ENCODE measurements around the gene TDRD12. TPM values are rescaled to one million over a fixed set of nuclear protein-coding genes. Genes with fewer than 3 reads are reported as not detected.

Gene TDRD12
- total RNA-seq, 3 donors from 2014 or later (not counting 1 experiment from before 2014, with no cell fraction given), result 0.13 to 0.45 TPM; not detected in 1

DNA sequence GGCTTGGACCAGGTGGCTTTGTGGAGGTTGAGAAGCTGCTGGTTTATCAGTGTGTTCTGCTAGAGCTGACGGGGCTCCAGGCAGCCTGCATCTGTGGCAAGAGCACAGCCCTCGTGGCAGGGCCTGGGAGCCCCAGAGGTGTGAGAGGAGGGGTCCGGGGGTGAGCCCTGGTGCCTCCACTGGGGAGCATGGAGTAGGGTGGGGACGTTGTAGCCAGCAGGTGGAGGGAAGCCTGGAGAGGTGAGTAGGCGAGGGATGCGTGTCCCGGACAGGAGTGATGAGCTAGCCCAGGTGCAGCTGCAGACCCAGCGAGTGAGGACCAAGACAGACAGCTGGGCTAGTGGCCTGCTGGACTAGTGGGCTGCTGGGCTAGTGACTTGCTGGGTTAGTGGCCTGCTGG, 99.0 kb downstream of the TDRD12 start:
- peaks cover 0 to 5% of the 10 kb centered on the region in 2 donors for H3K4me1 Mint-ChIP-seq
- no peak for ATAC-seq
- no peaks in the 10 kb centered on the region for H3K9me3 Mint-ChIP-seq
- Histone ChIP-seq H3K9me3 (ENCODE audit: control insufficient read depth, insufficient read depth, low read length) (no peaks in the 10 kb centered on the region), H3K4me1 (ENCODE audit: control insufficient read depth, insufficient read depth, low read length) (peaks cover 12% of the 10 kb centered on the region), H3K27ac (ENCODE audit: low read length) (no peak overlapping the region), H3K27me3 (ENCODE audit: control insufficient read depth, insufficient read depth, low read length) (no peaks in the 10 kb centered on the region), H3K4me3 (ENCODE audit: low read length) (no peak overlapping the region), H3K36me3 (ENCODE audit: control insufficient read depth, insufficient read depth, low read length) (no peaks in the 10 kb centered on the region)
- intact Hi-C loops (cut with micrococcal nuclease), result no loop called here
- no peak overlapping the region for H3K27ac Mint-ChIP-seq
- H3K4me3 Mint-ChIP-seq, result no peak overlapping the region
- no peaks in the 10 kb centered on the region for H3K36me3 Mint-ChIP-seq
- no peak for TF ChIP-seq CTCF (IDR thresholded peaks at IDR 0.05)
- peaks cover 11 to 17% of the 10 kb centered on the region in 2 donors for H3K27me3 Mint-ChIP-seq (ENCODE audit: low read depth in 2 of 2)
- DNase-seq, result no peak
- WGBS (ENCODE audit: insufficient coverage), result 86% methylated on average over 8 of the region's 8 CpGs

- intact Hi-C loops (cut with micrococcal nuclease), result no loop called here
- H3K27ac Mint-ChIP-seq, result no peak overlapping the region
- ATAC-seq, result no peak
These were observed 100.1 kb downstream of the TDRD12 start for GRCh38 chr19:32819419-32820400.

GRCh38 chr19:32822916-32823746, 103.6 kb downstream of the TDRD12 start:
- ATAC-seq, result no peak
- no peak overlapping the region for H3K4me3 Mint-ChIP-seq
- H3K4me1 Mint-ChIP-seq, result peaks cover 0 to 5% of the 10 kb centered on the region in 2 donors
- no peak overlapping the region for H3K27ac Mint-ChIP-seq
- H3K27me3 Mint-ChIP-seq (ENCODE audit: low read depth in 2 of 2), result peaks cover 14 to 32% of the 10 kb centered on the region in 2 donors
- DNase-seq, result no peak
- intact Hi-C loops (cut with micrococcal nuclease), result no loop called here
- H3K36me3 Mint-ChIP-seq, result no peaks in the 10 kb centered on the region
- Histone ChIP-seq H3K27me3 (ENCODE audit: control insufficient read depth, insufficient read depth, low read length) (no peaks in the 10 kb centered on the region), H3K36me3 (ENCODE audit: control insufficient read depth, insufficient read depth, low read length) (no peaks in the 10 kb centered on the region), H3K27ac (ENCODE audit: low read length) (no peak overlapping the region), H3K4me1 (ENCODE audit: control insufficient read depth, insufficient read depth, low read length) (peaks cover 12% of the 10 kb centered on the region), H3K4me3 (ENCODE audit: low read length) (no peak overlapping the region), H3K9me3 (ENCODE audit: control insufficient read depth, insufficient read depth, low read length) (no peaks in the 10 kb centered on the region)
- 82% methylated on average over 14 of the region's 14 CpGs for WGBS (ENCODE audit: insufficient coverage)
- TF ChIP-seq CTCF (IDR thresholded peaks at IDR 0.05), result no peak
- H3K9me3 Mint-ChIP-seq, result no peaks in the 10 kb centered on the region

More at GRCh38 chr19:32819419-32820400, 100.1 kb downstream of the TDRD12 start:
- H3K27me3 ChIP-seq (ENCODE audit: control insufficient read depth, insufficient read depth, low read length), result no peaks in the 10 kb centered on the region
- Mint-ChIP-seq H3K27me3 (ENCODE audit: low read depth in 2 of 2) (peaks cover 16 to 21% of the 10 kb centered on the region in 2 donors), H3K4me3 (no peak overlapping the region), H3K9me3 (no peaks in the 10 kb centered on the region), H3K4me1 (peaks cover 0 to 5% of the 10 kb centered on the region in 2 donors), H3K36me3 (no peaks in the 10 kb centered on the region)
- peaks cover 12% of the 10 kb centered on the region for H3K4me1 ChIP-seq (ENCODE audit: control insufficient read depth, insufficient read depth, low read length)
- H3K36me3 ChIP-seq (ENCODE audit: control insufficient read depth, insufficient read depth, low read length), result no peaks in the 10 kb centered on the region
- WGBS (ENCODE audit: insufficient coverage), result 53% methylated on average over 17 of the region's 17 CpGs
- H3K9me3 ChIP-seq (ENCODE audit: control insufficient read depth, insufficient read depth, low read length), result no peaks in the 10 kb centered on the region
- TF ChIP-seq CTCF (IDR thresholded peaks at IDR 0.05), result no peak
- no peak for DNase-seq
- H3K4me3 ChIP-seq (ENCODE audit: low read length), result no peak overlapping the region
- no peak overlapping the region for H3K27ac ChIP-seq (ENCODE audit: low read length)
